ENCODE results near the gene PLCD3. TPM values are rescaled to one million over a fixed set of nuclear protein-coding genes. Genes with fewer than 3 reads are reported as not detected.
A peak's percentile ranks its signal among the peaks of the same experiment; 100 is the strongest.

Gene PLCD3
- total and polyA plus RNA-seq, 2 of the 13 experiments (the other 11 are each of a cell fraction or from before 2014, with no cell fraction given), result 11.3 to 39.1 TPM

- TF ChIP-seq ZFY (CRISPR knock-in tag; IDR thresholded peaks at IDR 0.05), result no peak
- no peak for TF ChIP-seq RNF2 (conservative IDR thresholded peaks at IDR 0.05; ENCODE audit: low read depth)
- TF ChIP-seq ZBTB42 (CRISPR knock-in tag; IDR thresholded peaks at IDR 0.05), result no peak
- no peak for TF ChIP-seq ZNF773 (CRISPR knock-in tag; IDR thresholded peaks at IDR 0.05; ENCODE audit: borderline replicate concordance)
- no peak for TF ChIP-seq NCOA5 (CRISPR knock-in tag; IDR thresholded peaks at IDR 0.05)
- TF ChIP-seq ZNF75D (CRISPR knock-in tag; IDR thresholded peaks at IDR 0.05; ENCODE audit: borderline replicate concordance), result 0 out of 2 replicates have a peak, but pooled peaks have one; percentile 25
- no peak for TF ChIP-seq CTCF (CRISPR knock-in tag; IDR thresholded peaks at IDR 0.05)
- no peak for TF ChIP-seq RBAK (CRISPR knock-in tag; IDR thresholded peaks at IDR 0.05)
- TF ChIP-seq ZSCAN9 (CRISPR knock-in tag; IDR thresholded peaks at IDR 0.05; ENCODE audit: borderline replicate concordance), result no peak
- TF ChIP-seq PCBP2 (optimal IDR thresholded peaks at IDR 0.05; ENCODE audit: low read depth, low read length, poor library complexity, severe bottlenecking), result no peak
- TF ChIP-seq RORA (CRISPR knock-in tag; IDR thresholded peaks at IDR 0.05), result no peak
- TF ChIP-seq ZKSCAN5 (CRISPR knock-in tag; IDR thresholded peaks at IDR 0.05), result no peak
- TF ChIP-seq ZHX2 (IDR thresholded peaks at IDR 0.05; ENCODE audit: low read depth), result no peak
- no peak for TF ChIP-seq ZHX2 (CRISPR knock-in tag; IDR thresholded peaks at IDR 0.05; ENCODE audit: borderline replicate concordance)
- TF ChIP-seq FOXA1 (IDR thresholded peaks at IDR 0.05), result no peak
- no peak for TF ChIP-seq FOXA1 (CRISPR knock-in tag; IDR thresholded peaks at IDR 0.05)
- no peak for TF ChIP-seq ZBTB21 (CRISPR knock-in tag; IDR thresholded peaks at IDR 0.05)
- no peak for TF ChIP-seq ZNF496 (CRISPR knock-in tag; IDR thresholded peaks at IDR 0.05; ENCODE audit: insufficient replicate concordance)
- TF ChIP-seq ZNF580 (CRISPR knock-in tag; IDR thresholded peaks at IDR 0.05; ENCODE audit: borderline replicate concordance, low read depth), result no peak
- no peak for TF ChIP-seq ZFP91 (CRISPR knock-in tag; IDR thresholded peaks at IDR 0.05; ENCODE audit: borderline replicate concordance)
These were observed 29.8 kb upstream of the PLCD3 start (continued) for GRCh38 chr17:45162025-45162687.
